BLaER1 (cell line): ENCODE results near the gene AJM1.
"Not testable (repeated sequence)": the region's sequence is repeated elsewhere in the genome, so short reads cannot be mapped to it uniquely, and the experiment has no call there.

Experiments used
- H3K27ac ChIP-seq: shearing (Covaris generic); formaldehyde crosslinking; 2 replicates; pipeline ENCODE4 v1.8.1; 2022
- H3K27me3 ChIP-seq: shearing (Covaris generic); formaldehyde crosslinking; 2 replicates; pipeline ENCODE4 v1.8.1; 2022
- H3K36me3 ChIP-seq: shearing (Covaris generic); formaldehyde crosslinking; 2 replicates; pipeline ENCODE4 v1.8.1; 2022
- H3K4me1 ChIP-seq: shearing (Covaris generic); formaldehyde crosslinking; 2 replicates; pipeline ENCODE4 v1.8.1; 2022
- H3K4me2 ChIP-seq: shearing (Covaris generic); formaldehyde crosslinking; 2 replicates; pipeline ENCODE4 v1.8.1; 2022
- H3K4me3 ChIP-seq: shearing (Covaris generic); formaldehyde crosslinking; 2 replicates; pipeline ENCODE4 v1.8.1; 2022
- H3K9ac ChIP-seq: shearing (Covaris generic); formaldehyde crosslinking; 2 replicates; pipeline ENCODE4 v1.8.1; 2022
- H3K9me3 ChIP-seq: shearing (Covaris generic); formaldehyde crosslinking; 2 replicates; pipeline ENCODE4 v1.8.1; 2022
- H4K20me1 ChIP-seq: shearing (Covaris generic); formaldehyde crosslinking; 2 replicates; pipeline ENCODE4 v1.8.1; 2022
- Cebpa-rat ChIP-seq: shearing (Covaris generic); IDR thresholded peaks from 2 replicates; pipeline ENCODE4 v1.8.1; 2022

The AJM1 gene

DNA sequence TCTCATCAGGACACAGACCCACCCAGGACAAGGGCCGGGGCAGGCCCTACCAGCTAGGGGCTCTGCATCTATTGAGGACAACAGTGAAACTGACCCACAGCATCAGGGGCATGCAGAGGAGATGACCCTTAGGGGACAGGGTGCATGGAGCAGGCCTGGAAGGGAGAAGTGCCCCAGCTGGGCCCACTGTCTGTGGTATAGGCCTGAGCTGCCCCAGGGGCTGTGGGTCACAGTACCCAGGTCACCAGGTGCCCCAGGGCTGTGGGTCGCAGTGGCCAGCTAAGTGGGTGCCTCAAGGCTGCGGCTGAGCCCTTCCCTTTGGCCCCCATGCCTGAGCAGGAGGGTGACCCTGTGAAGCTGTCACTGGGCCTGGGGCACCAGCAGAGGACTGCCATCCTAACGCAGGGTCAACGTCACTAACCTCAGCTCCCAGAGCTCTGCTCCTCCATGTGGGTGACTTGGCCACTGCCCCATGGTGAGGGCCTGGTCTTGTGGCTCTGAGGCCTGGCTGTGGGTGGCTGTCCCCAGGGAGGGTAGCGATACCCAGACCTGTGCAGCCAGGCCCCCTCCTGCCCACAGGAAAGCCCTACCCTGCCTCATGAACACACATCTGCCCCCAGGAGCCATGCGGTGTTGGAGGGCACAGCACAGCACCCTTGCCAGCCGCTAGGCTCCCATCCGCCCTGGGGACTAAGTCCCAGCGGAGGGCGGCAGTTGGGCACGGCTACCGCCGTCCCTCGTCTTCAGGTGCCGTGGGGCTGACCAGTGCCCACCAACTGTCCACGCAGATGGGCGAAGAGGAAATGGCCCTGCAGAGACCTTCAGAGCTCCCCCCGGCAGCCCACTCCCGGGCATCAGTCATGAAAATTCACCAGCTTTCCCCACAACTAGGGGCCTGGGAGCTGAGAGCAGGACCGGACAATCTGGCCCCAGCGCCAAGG lies 18.9 kb downstream of the AJM1 start:
- H3K4me1 ChIP-seq = peaks cover 79% of the 10 kb centered on the region
- H3K4me3 ChIP-seq = no peak overlapping the region
- no peaks in the 10 kb centered on the region for H3K27me3 ChIP-seq
- peaks cover 62% of the 10 kb centered on the region for H3K36me3 ChIP-seq
- peak overlapping the region; percentile 29; the same call in 1 of the 2 replicates for H3K9ac ChIP-seq
- peaks cover 93% of the 10 kb centered on the region for H4K20me1 ChIP-seq
- H3K4me2 ChIP-seq = peak overlapping the region; percentile 95; the same call in 1 of the 2 replicates
- no peak for TF ChIP-seq Cebpa-rat
- H3K9me3 ChIP-seq = no peaks in the 10 kb centered on the region
- 0 out of 2 replicates have a peak overlapping the region, but pooled peaks have one; percentile 18 for H3K27ac ChIP-seq

DNA sequence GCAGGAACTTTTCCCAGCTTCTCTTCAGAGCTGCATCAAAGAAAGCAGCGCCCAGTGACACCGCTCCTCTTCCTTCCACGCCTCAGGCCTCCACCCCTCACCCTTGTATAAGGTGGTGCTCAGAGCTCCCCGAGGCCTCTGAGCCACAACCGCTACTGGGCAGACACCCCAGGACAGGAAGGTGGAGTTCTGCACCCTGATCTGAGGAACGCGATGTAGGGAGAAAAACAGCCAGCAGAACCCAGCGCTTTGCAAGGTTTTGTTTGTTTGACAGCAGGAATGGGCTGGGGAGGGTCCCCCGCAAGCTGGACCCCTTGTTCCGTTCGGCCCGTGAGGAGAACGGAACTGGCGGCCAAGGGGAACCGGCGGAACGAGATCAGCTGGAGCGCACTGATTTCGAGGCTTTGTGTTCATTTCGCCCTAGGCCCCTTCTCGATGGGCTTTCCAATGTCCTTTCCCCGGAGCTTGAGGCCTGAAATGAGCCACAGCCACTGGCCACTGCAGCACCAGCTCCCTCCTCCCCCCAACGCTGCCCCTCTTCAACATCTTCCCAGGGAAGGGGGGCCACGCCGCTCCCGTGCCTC lies 19.7 kb downstream of the AJM1 start:
- peak overlapping the region; percentile 95; the same call in 1 of the 2 replicates for H3K4me2 ChIP-seq
- no peak for TF ChIP-seq Cebpa-rat
- H4K20me1 ChIP-seq = peaks cover 86% of the 10 kb centered on the region
- H3K36me3 ChIP-seq = peaks cover 60% of the 10 kb centered on the region
- no peak overlapping the region for H3K27ac ChIP-seq
- H3K9me3 ChIP-seq = peaks cover 1% of the 10 kb centered on the region; the same call in 1 of the 2 replicates
- H3K4me3 ChIP-seq = no peak overlapping the region
- peaks cover 76% of the 10 kb centered on the region for H3K4me1 ChIP-seq
- H3K27me3 ChIP-seq = no peaks in the 10 kb centered on the region
- H3K9ac ChIP-seq = peak overlapping the region; percentile 29; the same call in 1 of the 2 replicates

DNA sequence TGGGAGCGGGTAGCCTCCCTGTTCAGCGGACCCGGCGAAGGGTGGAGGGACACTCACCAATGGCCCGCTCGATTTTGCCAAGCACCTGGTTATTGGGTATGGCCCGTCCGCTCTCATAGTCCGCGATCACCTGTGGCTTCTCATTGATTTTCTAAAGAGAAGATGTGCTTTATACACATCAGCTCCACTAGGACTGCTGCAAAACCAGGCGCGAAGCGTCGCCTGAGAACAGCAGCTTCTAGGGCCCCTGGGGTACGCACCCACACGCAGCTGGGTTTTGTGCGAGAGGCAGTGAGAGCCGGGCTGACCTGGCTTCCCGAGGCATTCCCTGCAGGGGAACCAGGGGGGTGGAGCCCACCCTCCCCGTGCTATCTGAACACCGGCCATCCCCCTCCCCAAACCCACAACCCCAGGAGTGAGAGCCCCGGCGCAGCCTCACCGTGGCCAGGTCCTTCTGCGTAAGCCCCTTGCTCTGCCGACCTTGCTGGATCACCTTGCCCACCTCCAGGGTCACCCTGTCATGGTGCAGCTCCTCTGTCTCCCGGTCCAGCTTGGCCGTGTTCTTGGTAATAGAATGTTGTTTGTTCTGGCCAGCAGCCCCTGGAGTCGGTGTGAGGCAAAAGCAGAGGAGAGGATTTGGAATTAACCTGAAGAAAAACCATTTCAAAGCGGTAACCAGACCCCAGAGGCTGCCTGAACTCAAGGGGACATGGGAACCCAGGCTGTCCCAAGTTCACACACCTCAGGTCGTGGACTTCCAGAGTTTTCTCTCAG lies 20.8 kb downstream of the AJM1 start:
- TF ChIP-seq Cebpa-rat = no peak
- Histone ChIP-seq H3K9me3 (peaks cover 12% of the 10 kb centered on the region; the same call in 1 of the 2 replicates), H3K9ac (no peak overlapping the region), H3K4me1 (peaks cover 73% of the 10 kb centered on the region), H4K20me1 (peaks cover 75% of the 10 kb centered on the region), H3K27me3 (no peaks in the 10 kb centered on the region), H3K27ac (no peak overlapping the region), H3K4me3 (no peak overlapping the region), H3K4me2 (no peak overlapping the region), H3K36me3 (peaks cover 58% of the 10 kb centered on the region)

DNA sequence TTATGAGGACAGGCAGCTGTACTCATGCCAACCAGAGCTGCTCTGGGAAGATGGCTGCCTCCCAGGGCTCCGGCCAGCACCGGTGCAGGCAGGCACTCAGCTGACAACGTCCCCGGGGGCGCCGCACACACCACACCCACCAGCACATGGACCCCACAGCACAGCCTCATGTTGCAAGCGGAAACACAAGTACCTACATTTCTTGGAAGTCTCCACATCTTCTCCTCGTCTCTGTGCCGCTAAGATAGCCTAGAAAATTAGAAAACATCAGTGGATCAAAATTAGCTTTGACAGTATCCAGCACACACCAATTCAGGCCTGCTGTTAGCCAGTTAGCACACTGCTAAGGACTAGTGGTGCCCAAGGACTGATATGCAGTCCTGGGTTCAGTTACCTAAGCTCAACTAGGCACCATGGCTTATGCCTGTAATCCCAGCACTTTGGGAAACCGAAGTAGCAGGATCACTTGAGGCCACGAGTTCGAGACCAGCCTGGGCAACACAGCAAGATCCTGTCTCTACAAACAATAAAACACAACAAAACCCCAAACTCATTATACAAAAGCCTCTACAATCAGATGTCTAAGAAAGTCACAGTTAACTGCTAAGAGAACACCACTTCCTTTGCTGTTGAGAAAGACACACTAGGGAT lies 21.5 kb downstream of the AJM1 start:
- Histone ChIP-seq H3K36me3 (peaks cover 59% of the 10 kb centered on the region), H4K20me1 (peaks cover 68% of the 10 kb centered on the region), H3K4me3 (no peak overlapping the region), H3K9ac (peak overlapping the region; percentile 92; the same call in 1 of the 2 replicates), H3K4me2 (peak overlapping the region; percentile 94; the same call in 1 of the 2 replicates), H3K27me3 (no peaks in the 10 kb centered on the region), H3K4me1 (peaks cover 66% of the 10 kb centered on the region), H3K27ac (no peak overlapping the region), H3K9me3 (peaks cover 12% of the 10 kb centered on the region; the same call in 1 of the 2 replicates)
- TF ChIP-seq Cebpa-rat = no peak

GRCh38 chr9:136865041-136865767 lies 22.9 kb downstream of the AJM1 start:
- H3K27me3 ChIP-seq = no peaks in the 10 kb centered on the region
- H3K4me3 ChIP-seq = peak overlapping the region; percentile 81
- peaks cover 64% of the 10 kb centered on the region for H3K36me3 ChIP-seq
- no peak for TF ChIP-seq Cebpa-rat
- peak overlapping the region; percentile 94 for H3K27ac ChIP-seq
- peak overlapping the region; percentile 92 for H3K9ac ChIP-seq
- H3K4me2 ChIP-seq = peak overlapping the region; percentile 94
- peaks cover 53% of the 10 kb centered on the region for H4K20me1 ChIP-seq
- H3K4me1 ChIP-seq = peaks cover 51% of the 10 kb centered on the region
- peaks cover 19% of the 10 kb centered on the region for H3K9me3 ChIP-seq

- Histone ChIP-seq H3K27me3 (no peaks in the 10 kb centered on the region), H3K4me2 (peak overlapping the region; percentile 94), H3K36me3 (peaks cover 63% of the 10 kb centered on the region), H3K9me3 (peaks cover 24% of the 10 kb centered on the region), H3K27ac (peak overlapping the region; percentile 94), H3K4me3 (peak overlapping the region; percentile 81), H3K4me1 (peaks cover 46% of the 10 kb centered on the region), H3K9ac (peak overlapping the region; percentile 92), H4K20me1 (peaks cover 48% of the 10 kb centered on the region)
- TF ChIP-seq Cebpa-rat = no peak
Observed at GRCh38 chr9:136865768-136866103, 23.5 kb downstream of the AJM1 start.

DNA sequence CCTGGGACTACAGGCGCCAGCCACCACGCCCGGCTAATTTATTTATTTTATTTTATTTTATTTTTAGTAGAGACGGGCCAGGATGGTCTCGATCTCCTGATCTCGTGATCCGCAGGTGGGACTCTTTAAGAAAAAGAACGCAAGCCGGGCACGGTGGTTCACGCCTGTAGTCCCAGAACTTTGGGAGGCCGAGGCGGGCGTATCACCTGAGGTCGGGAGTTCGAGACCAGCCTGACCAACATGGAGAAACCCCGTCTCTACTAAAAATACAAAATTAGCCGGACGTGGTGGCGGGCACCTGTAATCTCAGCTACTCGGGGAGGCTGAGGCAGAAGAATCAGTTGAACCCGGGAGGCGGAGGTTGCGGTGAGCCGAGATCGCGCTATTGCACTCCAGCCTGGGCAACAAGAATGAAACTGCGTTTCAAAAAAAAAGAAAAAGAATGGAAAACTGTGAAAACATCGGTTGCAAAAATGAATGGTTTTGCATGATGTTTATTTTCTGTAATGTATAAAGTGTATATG lies 24.7 kb downstream of the AJM1 start:
- Histone ChIP-seq H3K4me1 (peaks cover 34% of the 10 kb centered on the region), H3K36me3 (peaks cover 56% of the 10 kb centered on the region), H4K20me1 (peaks cover 36% of the 10 kb centered on the region), H3K4me2 (peak overlapping the region; percentile 94), H3K9ac (peak overlapping the region; percentile 92), H3K4me3 (peak overlapping the region; percentile 81), H3K27ac (peak overlapping the region; percentile 94), H3K9me3 (peaks cover 37% of the 10 kb centered on the region)
- not testable (repeated sequence) for H3K27me3 ChIP-seq

GRCh38 chr9:136867480-136867879 lies 25.2 kb downstream of the AJM1 start:
- H3K27ac ChIP-seq = no peak overlapping the region
- TF ChIP-seq Cebpa-rat = no peak
- H3K9me3 ChIP-seq = peaks cover 42% of the 10 kb centered on the region
- peaks cover 31% of the 10 kb centered on the region for H3K4me1 ChIP-seq
- no peaks in the 10 kb centered on the region for H3K27me3 ChIP-seq
- H3K36me3 ChIP-seq = peaks cover 50% of the 10 kb centered on the region
- H3K4me2 ChIP-seq = peak overlapping the region; percentile 94; the same call in 1 of the 2 replicates
- H4K20me1 ChIP-seq = peaks cover 31% of the 10 kb centered on the region
- no peak overlapping the region; the same call in 1 of the 2 replicates for H3K4me3 ChIP-seq
- H3K9ac ChIP-seq = no peak overlapping the region
